Measurements from ENCODE around the gene TBK1.

- TF ChIP-seq, protein P1, sequence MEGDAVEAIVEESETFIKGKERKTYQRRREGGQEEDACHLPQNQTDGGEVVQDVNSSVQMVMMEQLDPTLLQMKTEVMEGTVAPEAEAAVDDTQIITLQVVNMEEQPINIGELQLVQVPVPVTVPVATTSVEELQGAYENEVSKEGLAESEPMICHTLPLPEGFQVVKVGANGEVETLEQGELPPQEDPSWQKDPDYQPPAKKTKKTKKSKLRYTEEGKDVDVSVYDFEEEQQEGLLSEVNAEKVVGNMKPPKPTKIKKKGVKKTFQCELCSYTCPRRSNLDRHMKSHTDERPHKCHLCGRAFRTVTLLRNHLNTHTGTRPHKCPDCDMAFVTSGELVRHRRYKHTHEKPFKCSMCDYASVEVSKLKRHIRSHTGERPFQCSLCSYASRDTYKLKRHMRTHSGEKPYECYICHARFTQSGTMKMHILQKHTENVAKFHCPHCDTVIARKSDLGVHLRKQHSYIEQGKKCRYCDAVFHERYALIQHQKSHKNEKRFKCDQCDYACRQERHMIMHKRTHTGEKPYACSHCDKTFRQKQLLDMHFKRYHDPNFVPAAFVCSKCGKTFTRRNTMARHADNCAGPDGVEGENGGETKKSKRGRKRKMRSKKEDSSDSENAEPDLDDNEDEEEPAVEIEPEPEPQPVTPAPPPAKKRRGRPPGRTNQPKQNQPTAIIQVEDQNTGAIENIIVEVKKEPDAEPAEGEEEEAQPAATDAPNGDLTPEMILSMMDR (conservative IDR thresholded peaks at IDR 0.05): no peak
- TF ChIP-seq EZH2 (IDR thresholded peaks at IDR 0.05; ENCODE audit: low read depth): no peak
These were observed 79.9 kb downstream of the TBK1 start for GRCh38 chr12:64531665-64532334.
